OCI-LY3 (cell line): ENCODE results near the gene SIAH3.

Source experiments
- EZH2phosphoT487 ChIP-seq: fragments of 200-600 bp; shearing (Covaris generic); IDR thresholded peaks from 2 replicates; pipeline ENCODE4 v1.6.1; 2018; ENCODE audit warnings: antibody characterized with exemption, mixed run types, low read depth
- TF ChIP-seq, protein P1 (sequence below): fragments of 200-600, 300-600 bp; sonication (generic); IDR thresholded peaks from 2 replicates; pipeline ENCODE4 v1.5.1; 2014; ENCODE audit warnings: antibody characterized with exemption, low read length, low read depth

DNA sequence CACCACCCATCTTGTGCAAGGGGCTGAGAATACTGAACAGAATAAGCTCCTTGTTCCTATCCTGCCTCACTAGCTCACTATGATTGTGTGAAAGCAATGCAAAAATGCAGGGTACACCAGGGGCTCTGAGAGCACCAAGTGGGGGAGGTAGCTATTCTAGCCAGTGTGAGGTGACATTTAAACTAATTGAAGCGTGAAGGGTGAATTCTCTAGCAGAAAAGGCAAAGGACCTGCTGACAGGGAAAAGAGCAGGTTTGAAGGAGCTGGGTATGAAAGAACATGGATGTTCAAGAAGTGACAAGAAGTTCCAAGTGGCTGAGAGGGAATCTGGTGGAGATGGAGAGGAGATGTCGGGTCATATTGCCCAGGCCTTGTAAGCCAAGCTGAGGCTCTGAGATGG lies 64.2 kb downstream of the SIAH3 start:
- TF ChIP-seq, protein P1, sequence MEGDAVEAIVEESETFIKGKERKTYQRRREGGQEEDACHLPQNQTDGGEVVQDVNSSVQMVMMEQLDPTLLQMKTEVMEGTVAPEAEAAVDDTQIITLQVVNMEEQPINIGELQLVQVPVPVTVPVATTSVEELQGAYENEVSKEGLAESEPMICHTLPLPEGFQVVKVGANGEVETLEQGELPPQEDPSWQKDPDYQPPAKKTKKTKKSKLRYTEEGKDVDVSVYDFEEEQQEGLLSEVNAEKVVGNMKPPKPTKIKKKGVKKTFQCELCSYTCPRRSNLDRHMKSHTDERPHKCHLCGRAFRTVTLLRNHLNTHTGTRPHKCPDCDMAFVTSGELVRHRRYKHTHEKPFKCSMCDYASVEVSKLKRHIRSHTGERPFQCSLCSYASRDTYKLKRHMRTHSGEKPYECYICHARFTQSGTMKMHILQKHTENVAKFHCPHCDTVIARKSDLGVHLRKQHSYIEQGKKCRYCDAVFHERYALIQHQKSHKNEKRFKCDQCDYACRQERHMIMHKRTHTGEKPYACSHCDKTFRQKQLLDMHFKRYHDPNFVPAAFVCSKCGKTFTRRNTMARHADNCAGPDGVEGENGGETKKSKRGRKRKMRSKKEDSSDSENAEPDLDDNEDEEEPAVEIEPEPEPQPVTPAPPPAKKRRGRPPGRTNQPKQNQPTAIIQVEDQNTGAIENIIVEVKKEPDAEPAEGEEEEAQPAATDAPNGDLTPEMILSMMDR, result no peak
- no peak for TF ChIP-seq EZH2phosphoT487
